H1 (cell line): ENCODE data around the gene MYORG. TPM values are rescaled to one million over a fixed set of nuclear protein-coding genes. Genes with fewer than 3 reads are reported as not detected.

ENCODE experiments used
- BCL11A ChIP-seq, 2 experiments: IDR thresholded peaks; one replicate each; pipeline ENCODE4 v1.6.1; 2011; ENCODE audit warnings: low read depth in 2 of 2, low read length in 2 of 2, mild to moderate bottlenecking in 2 of 2
- GABPA ChIP-seq: IDR thresholded peaks from 2 replicates; pipeline ENCODE4 v1.6.1; 2011; ENCODE audit warnings: mild to moderate bottlenecking, low read length, moderate library complexity, borderline replicate concordance; ENCODE audit not compliant: insufficient read depth
- HDAC2 ChIP-seq, 2 experiments: fragments of 300-600 bp in 1 of 2; sonication (generic) in 1 of 2; IDR thresholded peaks; 2 replicates each; pipeline ENCODE4 v1.6.1; 2011 to 2012; ENCODE audit warnings: low read depth in 2 of 2, low read length in 2 of 2, mild to moderate bottlenecking in 2 of 2, moderate library complexity in 2 of 2, borderline replicate concordance in 1 of 2, inconsistent platforms in 1 of 2
- TAF1 ChIP-seq: IDR thresholded peaks from 2 replicates; pipeline ENCODE4 v1.6.1; 2011; ENCODE audit warnings: mild to moderate bottlenecking, low read depth, low read length
- ZNF274 ChIP-seq: IDR thresholded peaks from 2 replicates; pipeline ENCODE4 v1.7.0; 2012; ENCODE audit warnings: low read length, borderline replicate concordance; ENCODE audit errors: extremely low read depth
- polyA plus RNA-seq, 7 experiments: library from polyadenylated mRNA; depleted of rRNA in 3 of 7; stranded (reverse) in 5 of 7; unstranded in 2 of 7; fragments of >200 nt in 5 of 7; fragments of 200-250 nt in 2 of 7; gene quantifications; 1 replicate in 5 of 7; 2 replicates in 1 of 7; 4 replicates in 1 of 7; pipeline versions ENCODE4 v1.2.1 to v1.2.3, GENCODE V29; 2011 to 2013; ENCODE audit warnings: missing spikeins in 2 of 7, mixed read lengths in 2 of 7
- total RNA-seq: library from RNA; stranded (reverse); fragmentation: NEBNext Ultra II Directional; extraction: Animal tissue kit (Norgen Biotek cat#: 25700); gene quantifications from 2 replicates; pipeline ENCODE4 v1.2.1, GENCODE V29; 2021

The MYORG gene
- total and polyA plus RNA-seq, 2 of the 8 experiments (the other 6 are each of a cell fraction or from before 2014, with no cell fraction given), result 1.2 to 5.9 TPM

DNA sequence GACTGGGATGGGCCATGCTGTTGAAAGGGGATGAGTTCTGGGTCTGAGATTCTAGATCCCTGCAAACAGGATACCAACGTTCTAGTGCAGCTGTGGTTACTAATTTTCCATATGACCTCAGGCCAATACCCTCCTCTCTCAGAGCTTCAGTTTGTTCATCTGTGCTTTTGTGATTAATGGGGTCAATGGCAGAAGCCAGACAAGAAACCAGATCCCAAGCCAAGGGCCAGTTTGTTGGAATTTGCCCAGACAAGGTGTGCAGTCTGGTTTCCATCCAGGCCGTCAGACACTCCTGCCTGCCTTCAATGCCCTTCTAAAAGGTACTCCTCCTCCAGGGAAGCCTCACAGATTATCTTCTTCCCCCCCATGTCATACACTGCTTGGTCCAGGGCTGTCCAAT, 11.4 kb downstream of the MYORG start (continued):
- TF ChIP-seq GABPA, result no peak
- no peak for TF ChIP-seq HDAC2 (IDR thresholded peaks at IDR 0.05; ENCODE audit: borderline replicate concordance in 1 of 2, low read depth in 2 of 2, low read length in 2 of 2)
- no peak for TF ChIP-seq BCL11A (IDR thresholded peaks at IDR 0.05; ENCODE audit: low read depth in 2 of 2, low read length in 2 of 2)
- TF ChIP-seq ZNF274, result no peak
- TF ChIP-seq TAF1, result no peak
